Psoas muscle (tissue), 8 donors: ENCODE results near the gene MYO7A. TPM values are rescaled to one million over a fixed set of nuclear protein-coding genes. Genes with fewer than 3 reads are reported as not detected.

ENCODE experiments used
- ATAC-seq, 4 donors: fragments of 200-7000 bp; cut with Tn5 transposase; one replicate each; pipeline ENCODE4 v1.9.1; 2020; ENCODE audit warnings: moderate library complexity in 3 of 4, mild to moderate bottlenecking in 2 of 4
- DNase-seq, 2 donors: peaks; one replicate each; pipeline ENCODE4 v3.0.0-alpha.2; 2020
- H3K27ac ChIP-seq: fragments of 200-600 bp; one replicate; pipeline ENCODE4 v1.8.0; 2022
- H3K27me3 ChIP-seq, 3 donors: fragments of 200-600 bp in 1 of 3; one replicate each; pipeline versions ENCODE4 v1.6.1 to v1.8.0; 2013 to 2022; ENCODE audit warnings: low read length in 2 of 3, mild to moderate bottlenecking in 2 of 3, moderate library complexity in 1 of 3; ENCODE audit not compliant: insufficient read depth in 3 of 3
- H3K36me3 ChIP-seq, 2 donors: fragments of 200-600 bp in 1 of 2; one replicate each; pipeline versions ENCODE4 v1.6.1 to v1.8.0; 2013 to 2022; ENCODE audit warnings: low read depth in 1 of 2, mild to moderate bottlenecking in 1 of 2, moderate library complexity in 1 of 2; ENCODE audit not compliant: insufficient read depth in 1 of 2
- H3K4me1 ChIP-seq: fragments of 200-600 bp; one replicate; pipeline ENCODE4 v1.8.0; 2022
- H3K4me3 ChIP-seq: fragments of 200-600 bp; one replicate; pipeline ENCODE4 v1.8.0; 2022; ENCODE audit warnings: mild to moderate bottlenecking
- H3K9me3 ChIP-seq: fragments of 200-600 bp; one replicate; pipeline ENCODE4 v1.8.0; 2022
- CTCF ChIP-seq: fragments of 200-600 bp; IDR thresholded peaks from one replicate; pipeline ENCODE4 v1.8.0; 2022; ENCODE audit warnings: antibody characterized with exemption
- WGBS, 3 donors: extraction: QIAGEN DNeasy Blood & Tissue Kit; methylation state at CpG; one replicate each; pipeline versions ENCODE4 v1.1.6 to v1.1.7; 2013; 5-methylcytosine and 5-hydroxymethylcytosine counted together
- intact Hi-C, 2 donors: fragments of 100-400 bp; cut with DNase I; formaldehyde crosslinking; loops; one replicate each; pipeline versions ENCODE4 v1.11.0 to v1.14.2; 2022
- polyA plus RNA-seq, 3 donors: library from polyadenylated mRNA; stranded (reverse); fragments of 200-250 nt; gene quantifications; one replicate each; pipeline ENCODE4 v1.2.3, GENCODE V29; 2013
- total RNA-seq, 4 donors: library from RNA; stranded (reverse); fragmentation: NEBNext Ultra II Directional in 2 of 4; extraction: Animal tissue kit (Norgen Biotek cat#: 25700) in 2 of 4; gene quantifications; one replicate each; pipeline versions ENCODE4 v1.2.1 to v1.2.4, GENCODE V29; 2021 to 2023
- donor health status: healthy with polysubstance abuse.
- donor health status: DM: no; HTN: no; CAD: no; lungs with moderate emphysema.
- donor health status: Bipolar disorder and iron deficiency.
- donor health status: healthy.
- donor health status: DM: yes; HTN: yes; CAD: no.
- donor health status: DM: no; HTN: no; CAD: no.
- donor health status: DM: no; HTN: no; CAD: no.
- donor health status: DM: yes; HTN: yes; CAD: no.

MYO7A gene
- total and polyA plus RNA-seq, 7 donors = 0.62 to 3.0 (median 2.3) TPM

GRCh38 chr11:77113382-77114088 is 14.5 kb upstream of the MYO7A start:
- 65 to 70% (median 70%) methylated on average over 8 of the region's 8 CpGs for WGBS, 3 donors
- H3K4me1 ChIP-seq = no peaks in the 10 kb centered on the region
- TF ChIP-seq CTCF = peak; percentile 42
- H3K9me3 ChIP-seq = no peaks in the 10 kb centered on the region
- H3K27ac ChIP-seq = no peak overlapping the region
- H3K36me3 ChIP-seq = no peaks in the 10 kb centered on the region
- no peak overlapping the region for H3K4me3 ChIP-seq
- intact Hi-C loops = loop anchor here in 1 of 2 donors (5.0 kb wide), 1 partner anchor 1744 kb away; no protein-coding TSS in a partner anchor
- H3K27me3 ChIP-seq = no peaks in the 10 kb centered on the region
- ATAC-seq (no peak), DNase-seq (peak; percentile 15 to 26)

- DNase-seq (no peak), ATAC-seq (no peak)
- H3K9me3 ChIP-seq = no peaks in the 10 kb centered on the region
- no peaks in the 10 kb centered on the region for H3K27me3 ChIP-seq
- WGBS, 3 donors = 93 to 97% (median 94%) methylated on average over 13 of the region's 13 CpGs
- H3K36me3 ChIP-seq = no peaks in the 10 kb centered on the region
- H3K27ac ChIP-seq = no peak overlapping the region
- TF ChIP-seq CTCF = no peak
- intact Hi-C loops = loop anchor here in 1 of 2 donors (5.0 kb wide), 1 partner anchor 1743 kb away; no protein-coding TSS in a partner anchor
- H3K4me3 ChIP-seq = no peak overlapping the region
- no peaks in the 10 kb centered on the region for H3K4me1 ChIP-seq
These were observed 14.0 kb upstream of the MYO7A start for GRCh38 chr11:77114089-77114463.

GRCh38 chr11:77115181-77115611 is 12.8 kb upstream of the MYO7A start:
- Histone ChIP-seq H3K4me1 (no peaks in the 10 kb centered on the region), H3K9me3 (no peaks in the 10 kb centered on the region), H3K27me3 (no peaks in the 10 kb centered on the region), H3K4me3 (no peak overlapping the region), H3K27ac (no peak overlapping the region), H3K36me3 (no peaks in the 10 kb centered on the region)
- no peak for TF ChIP-seq CTCF
- DNase-seq (peak in 1 of 2 donors; percentile 48), ATAC-seq (no peak)
- WGBS, 3 donors = 95 to 97% (median 96%) methylated on average over 16 of the region's 16 CpGs
- intact Hi-C loops = no loop called here

- Histone ChIP-seq H3K36me3 (no peaks in the 10 kb centered on the region), H3K27me3 (no peaks in the 10 kb centered on the region), H3K27ac (no peak overlapping the region), H3K4me3 (no peak overlapping the region), H3K4me1 (no peaks in the 10 kb centered on the region), H3K9me3 (no peaks in the 10 kb centered on the region)
- no peak for TF ChIP-seq CTCF
- peak; percentile 1 to 14 for DNase-seq
- no peak for ATAC-seq
- WGBS, 3 donors = 89 to 94% (median 90%) methylated on average over 13 to 15 of the region's 15 CpGs
- intact Hi-C loops = no loop called here
These were observed 12.1 kb upstream of the MYO7A start for GRCh38 chr11:77115956-77116355.
